GM19023 (cell line): Measurements from ENCODE around the gene PAX9.
"Not testable (repeated sequence)": the region's sequence is repeated elsewhere in the genome, so short reads cannot be mapped to it uniquely, and the experiment has no call there.

Experiments
- ATAC-seq: cut with Tn5 transposase; IDR thresholded peaks from one replicate; pipeline ENCODE4 v1.9.1; 2021; ENCODE audit warnings: mild to moderate bottlenecking, moderate library complexity; ENCODE audit not compliant: unreplicated experiment

Gene PAX9

GRCh38 chr14:36671149-36671548, 9.5 kb downstream of the PAX9 start:
- no peak for ATAC-seq

GRCh38 chr14:36672095-36672494, 10.4 kb downstream of the PAX9 start:
- no peak for ATAC-seq

GRCh38 chr14:36674659-36675058, 13.0 kb downstream of the PAX9 start:
- ATAC-seq: no peak

- no peak for ATAC-seq
Measured at GRCh38 chr14:36675581-36675980, 13.9 kb downstream of the PAX9 start.

GRCh38 chr14:36676236-36676635, 14.6 kb downstream of the PAX9 start:
- ATAC-seq: no peak

GRCh38 chr14:36682338-36682737, 20.7 kb downstream of the PAX9 start:
- no peak for ATAC-seq

- ATAC-seq: no peak
Measured at GRCh38 chr14:36683083-36683724, 21.5 kb downstream of the PAX9 start.

- no peak for ATAC-seq
Measured at GRCh38 chr14:36684946-36685345, 23.3 kb downstream of the PAX9 start.

- ATAC-seq: no peak
Measured at GRCh38 chr14:36690311-36691040, 28.8 kb downstream of the PAX9 start.

- not testable (repeated sequence) for ATAC-seq
Measured at GRCh38 chr14:36699420-36699819, 37.8 kb downstream of the PAX9 start.

- ATAC-seq: no peak
Measured at GRCh38 chr14:36700651-36701050, 39.0 kb downstream of the PAX9 start.

- ATAC-seq: no peak
Measured at GRCh38 chr14:36701132-36701531, 39.5 kb downstream of the PAX9 start.

GRCh38 chr14:36702474-36702873, 40.8 kb downstream of the PAX9 start:
- no peak for ATAC-seq

- no peak for ATAC-seq
Measured at GRCh38 chr14:36707570-36707969, 45.9 kb downstream of the PAX9 start.

- ATAC-seq: no peak
Measured at GRCh38 chr14:36713960-36714703, 52.5 kb downstream of the PAX9 start.

GRCh38 chr14:36716614-36717184, 55.0 kb downstream of the PAX9 start:
- ATAC-seq: no peak

- no peak for ATAC-seq
Measured at GRCh38 chr14:36717363-36717762, 55.7 kb downstream of the PAX9 start.

- ATAC-seq: no peak
Measured at GRCh38 chr14:36718216-36718615, 56.6 kb downstream of the PAX9 start.

GRCh38 chr14:36719823-36720222, 58.2 kb downstream of the PAX9 start:
- no peak for ATAC-seq

- ATAC-seq: no peak
Measured at GRCh38 chr14:36720657-36721056, 59.0 kb downstream of the PAX9 start.

- no peak for ATAC-seq
Measured at GRCh38 chr14:36721877-36722276, 60.2 kb downstream of the PAX9 start.

GRCh38 chr14:36723530-36723929, 61.9 kb downstream of the PAX9 start:
- ATAC-seq: no peak
